AG20443 (cell line): ENCODE results near the gene PPM1H.

ENCODE experiments used
- DNase-seq: peaks from one replicate; pipeline ENCODE4 v3.0.0; 2012; ENCODE audit warnings: low spot score, mixed read lengths

The PPM1H gene

GRCh38 chr12:62736596-62736995, 198.4 kb downstream of the PPM1H start:
- DNase-seq = no peak

- peak; percentile 71 for DNase-seq
Observed at GRCh38 chr12:62732861-62733427, 202.0 kb downstream of the PPM1H start.

- peak; percentile 43 for DNase-seq
Observed at GRCh38 chr12:62731055-62731820, 203.7 kb downstream of the PPM1H start.

GRCh38 chr12:62730649-62731048, 204.3 kb downstream of the PPM1H start:
- DNase-seq = peak; percentile 60

GRCh38 chr12:62729579-62730544, 205.1 kb downstream of the PPM1H start:
- DNase-seq = peak; percentile 51

- DNase-seq = no peak
Observed at GRCh38 chr12:62728741-62729140, 206.2 kb downstream of the PPM1H start.

GRCh38 chr12:62726471-62726980, 208.4 kb downstream of the PPM1H start:
- DNase-seq = no peak

GRCh38 chr12:62725781-62726180, 209.2 kb downstream of the PPM1H start:
- DNase-seq = no peak

- DNase-seq = peak; percentile 85
Observed at GRCh38 chr12:62724947-62725451, 210.0 kb downstream of the PPM1H start.

GRCh38 chr12:62724285-62724684, 210.7 kb downstream of the PPM1H start:
- no peak for DNase-seq

GRCh38 chr12:62722971-62723680, 211.8 kb downstream of the PPM1H start:
- DNase-seq = no peak

GRCh38 chr12:62720661-62721330, 214.2 kb downstream of the PPM1H start:
- DNase-seq = peak; percentile 59

GRCh38 chr12:62720025-62720424, 214.9 kb downstream of the PPM1H start:
- DNase-seq = no peak

- DNase-seq = no peak
Observed at GRCh38 chr12:62718762-62719426, 216.1 kb downstream of the PPM1H start.

GRCh38 chr12:62717643-62718042, 217.3 kb downstream of the PPM1H start:
- no peak for DNase-seq

GRCh38 chr12:62716866-62717525, 218.0 kb downstream of the PPM1H start:
- no peak for DNase-seq

GRCh38 chr12:62716037-62716436, 218.9 kb downstream of the PPM1H start:
- no peak for DNase-seq

GRCh38 chr12:62714774-62715721, 219.9 kb downstream of the PPM1H start:
- no peak for DNase-seq
